ENCODE data around the gene ABCA13.

DNA sequence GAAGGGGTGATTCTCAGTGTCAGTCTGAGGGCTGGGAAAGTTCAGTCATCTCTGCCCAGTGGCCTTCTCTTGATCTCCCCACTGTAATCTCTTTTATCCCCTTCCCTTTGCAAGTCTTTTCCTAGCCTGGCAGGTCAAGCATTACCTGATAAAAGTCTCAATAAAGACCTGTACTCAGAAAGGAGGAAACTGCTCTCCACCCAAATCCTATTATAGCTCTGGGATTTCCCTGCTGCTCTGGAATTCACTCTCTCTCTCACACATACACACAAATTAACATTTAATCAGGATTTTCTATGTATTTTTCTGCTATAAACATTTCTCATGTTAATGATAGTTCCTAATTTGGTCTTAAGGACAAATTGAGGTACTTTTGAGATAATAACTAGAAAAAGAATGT, 46.5 kb downstream of the ABCA13 start:
- no peak for TF ChIP-seq EZH2 (IDR thresholded peaks at IDR 0.05; ENCODE audit: low read length, unreplicated experiment)
- TF ChIP-seq, protein P1, sequence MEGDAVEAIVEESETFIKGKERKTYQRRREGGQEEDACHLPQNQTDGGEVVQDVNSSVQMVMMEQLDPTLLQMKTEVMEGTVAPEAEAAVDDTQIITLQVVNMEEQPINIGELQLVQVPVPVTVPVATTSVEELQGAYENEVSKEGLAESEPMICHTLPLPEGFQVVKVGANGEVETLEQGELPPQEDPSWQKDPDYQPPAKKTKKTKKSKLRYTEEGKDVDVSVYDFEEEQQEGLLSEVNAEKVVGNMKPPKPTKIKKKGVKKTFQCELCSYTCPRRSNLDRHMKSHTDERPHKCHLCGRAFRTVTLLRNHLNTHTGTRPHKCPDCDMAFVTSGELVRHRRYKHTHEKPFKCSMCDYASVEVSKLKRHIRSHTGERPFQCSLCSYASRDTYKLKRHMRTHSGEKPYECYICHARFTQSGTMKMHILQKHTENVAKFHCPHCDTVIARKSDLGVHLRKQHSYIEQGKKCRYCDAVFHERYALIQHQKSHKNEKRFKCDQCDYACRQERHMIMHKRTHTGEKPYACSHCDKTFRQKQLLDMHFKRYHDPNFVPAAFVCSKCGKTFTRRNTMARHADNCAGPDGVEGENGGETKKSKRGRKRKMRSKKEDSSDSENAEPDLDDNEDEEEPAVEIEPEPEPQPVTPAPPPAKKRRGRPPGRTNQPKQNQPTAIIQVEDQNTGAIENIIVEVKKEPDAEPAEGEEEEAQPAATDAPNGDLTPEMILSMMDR (conservative IDR thresholded peaks at IDR 0.05; ENCODE audit: low read depth, low read length): no peak
- no peak for TF ChIP-seq EZH2phosphoT487 (IDR thresholded peaks at IDR 0.05; ENCODE audit: borderline replicate concordance, low read length)

Data from PC-3 (cell line).